Measurements from ENCODE around the gene OXCT2.
"Not testable (repeated sequence)": the region's sequence is repeated elsewhere in the genome, so short reads cannot be mapped to it uniquely, and the experiment has no call there.

OXCT2 gene

GRCh38 chr1:39786303-39787107 is 15.4 kb upstream of the OXCT2 start:
- H3K9ac ChIP-seq (ENCODE audit: low read depth, low read length); H3K9me3 ChIP-seq (ENCODE audit: control insufficient read depth, insufficient read depth, low read length); H3K4me3 ChIP-seq (ENCODE audit: low read depth, low read length); H3K4me1 ChIP-seq (ENCODE audit: control insufficient read depth, insufficient read depth, low read length); H3K27ac ChIP-seq (ENCODE audit: low read depth, low read length); H3K36me3 ChIP-seq (ENCODE audit: control insufficient read depth, insufficient read depth, low read length): not testable (repeated sequence)
- peaks cover 75% of the 10 kb centered on the region for H3K27me3 ChIP-seq (ENCODE audit: control insufficient read depth, insufficient read depth, low read length)

DNA sequence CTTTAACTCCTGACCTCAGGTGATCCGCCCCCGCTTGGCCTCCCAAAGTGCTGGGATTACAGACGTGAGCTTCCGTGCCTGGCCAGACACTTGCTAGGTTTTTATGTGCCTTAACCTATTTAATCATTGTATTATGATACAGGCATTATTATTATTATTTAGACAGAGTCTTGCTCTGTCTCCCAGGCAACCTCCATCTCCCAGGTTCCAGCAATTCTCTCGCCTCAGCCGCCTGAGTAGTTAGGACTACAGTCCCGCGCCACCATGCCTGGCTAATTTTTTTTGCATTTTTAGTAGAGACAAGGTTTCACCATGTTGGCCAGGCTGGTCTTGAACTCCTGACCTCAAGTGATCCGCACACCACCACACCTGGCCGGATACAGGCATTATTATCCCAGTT is 11.5 kb upstream of the OXCT2 start:
- peaks cover 50% of the 10 kb centered on the region for H3K27me3 ChIP-seq (ENCODE audit: control insufficient read depth, insufficient read depth, low read length)
- H3K9me3 ChIP-seq (ENCODE audit: control insufficient read depth, insufficient read depth, low read length); H3K9ac ChIP-seq (ENCODE audit: low read depth, low read length); H3K27ac ChIP-seq (ENCODE audit: low read depth, low read length); H3K4me3 ChIP-seq (ENCODE audit: low read depth, low read length); H3K36me3 ChIP-seq (ENCODE audit: control insufficient read depth, insufficient read depth, low read length); H3K4me1 ChIP-seq (ENCODE audit: control insufficient read depth, insufficient read depth, low read length): not testable (repeated sequence)

- Histone ChIP-seq H3K4me3 (ENCODE audit: low read depth, low read length) (no peak overlapping the region), H3K9me3 (ENCODE audit: control insufficient read depth, insufficient read depth, low read length) (no peaks in the 10 kb centered on the region), H3K9ac (ENCODE audit: low read depth, low read length) (no peak overlapping the region), H3K27ac (ENCODE audit: low read depth, low read length) (no peak overlapping the region), H3K27me3 (ENCODE audit: control insufficient read depth, insufficient read depth, low read length) (peaks cover 44% of the 10 kb centered on the region), H3K36me3 (ENCODE audit: control insufficient read depth, insufficient read depth, low read length) (no peaks in the 10 kb centered on the region), H3K4me1 (ENCODE audit: control insufficient read depth, insufficient read depth, low read length) (no peaks in the 10 kb centered on the region)
Measured at GRCh38 chr1:39782103-39782502, 11.0 kb upstream of the OXCT2 start.

- Histone ChIP-seq H3K27ac (ENCODE audit: low read depth, low read length) (no peak overlapping the region), H3K4me3 (ENCODE audit: low read depth, low read length) (no peak overlapping the region), H3K9ac (ENCODE audit: low read depth, low read length) (no peak overlapping the region), H3K9me3 (ENCODE audit: control insufficient read depth, insufficient read depth, low read length) (no peaks in the 10 kb centered on the region), H3K36me3 (ENCODE audit: control insufficient read depth, insufficient read depth, low read length) (no peaks in the 10 kb centered on the region), H3K4me1 (ENCODE audit: control insufficient read depth, insufficient read depth, low read length) (no peaks in the 10 kb centered on the region), H3K27me3 (ENCODE audit: control insufficient read depth, insufficient read depth, low read length) (peaks cover 39% of the 10 kb centered on the region)
Measured at GRCh38 chr1:39781349-39781715, 10.2 kb upstream of the OXCT2 start.

GRCh38 chr1:39779821-39780220 is 8.7 kb upstream of the OXCT2 start:
- peaks cover 28% of the 10 kb centered on the region for H3K27me3 ChIP-seq (ENCODE audit: control insufficient read depth, insufficient read depth, low read length)
- H3K36me3 ChIP-seq (ENCODE audit: control insufficient read depth, insufficient read depth, low read length): no peaks in the 10 kb centered on the region
- no peak overlapping the region for H3K27ac ChIP-seq (ENCODE audit: low read depth, low read length)
- H3K4me1 ChIP-seq (ENCODE audit: control insufficient read depth, insufficient read depth, low read length): no peaks in the 10 kb centered on the region
- no peaks in the 10 kb centered on the region for H3K9me3 ChIP-seq (ENCODE audit: control insufficient read depth, insufficient read depth, low read length)
- H3K4me3 ChIP-seq (ENCODE audit: low read depth, low read length): no peak overlapping the region
- H3K9ac ChIP-seq (ENCODE audit: low read depth, low read length): no peak overlapping the region

DNA sequence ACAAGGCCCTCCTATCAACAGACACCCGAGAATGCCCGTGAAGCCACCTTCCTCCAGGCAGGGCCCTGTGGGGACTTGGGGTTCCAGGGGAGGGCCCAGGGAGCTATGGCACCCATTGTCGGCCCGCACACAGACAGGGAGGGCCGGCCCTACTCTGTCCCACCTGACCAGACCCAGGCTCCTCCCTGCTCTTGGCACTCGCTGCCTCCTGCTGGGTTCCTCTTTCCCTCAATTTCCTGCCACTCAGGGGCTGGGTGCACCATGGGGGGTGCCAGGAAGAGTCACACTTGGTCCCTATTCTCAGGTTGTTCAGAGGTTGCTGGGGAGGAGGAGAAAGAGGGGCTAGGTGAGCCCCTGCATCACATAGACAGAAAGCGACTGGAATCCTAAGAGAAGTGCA is 8.0 kb upstream of the OXCT2 start:
- H3K9ac ChIP-seq (ENCODE audit: low read depth, low read length): no peak overlapping the region
- peaks cover 28% of the 10 kb centered on the region for H3K27me3 ChIP-seq (ENCODE audit: control insufficient read depth, insufficient read depth, low read length)
- H3K36me3 ChIP-seq (ENCODE audit: control insufficient read depth, insufficient read depth, low read length): no peaks in the 10 kb centered on the region
- no peaks in the 10 kb centered on the region for H3K4me1 ChIP-seq (ENCODE audit: control insufficient read depth, insufficient read depth, low read length)
- H3K27ac ChIP-seq (ENCODE audit: low read depth, low read length): no peak overlapping the region
- no peaks in the 10 kb centered on the region for H3K9me3 ChIP-seq (ENCODE audit: control insufficient read depth, insufficient read depth, low read length)
- no peak overlapping the region for H3K4me3 ChIP-seq (ENCODE audit: low read depth, low read length)

GRCh38 chr1:39778463-39779099 is 7.4 kb upstream of the OXCT2 start:
- not testable (repeated sequence) for H3K9me3 ChIP-seq (ENCODE audit: control insufficient read depth, insufficient read depth, low read length); H3K9ac ChIP-seq (ENCODE audit: low read depth, low read length); H3K4me3 ChIP-seq (ENCODE audit: low read depth, low read length); H3K27ac ChIP-seq (ENCODE audit: low read depth, low read length); H3K4me1 ChIP-seq (ENCODE audit: control insufficient read depth, insufficient read depth, low read length); H3K36me3 ChIP-seq (ENCODE audit: control insufficient read depth, insufficient read depth, low read length)
- H3K27me3 ChIP-seq (ENCODE audit: control insufficient read depth, insufficient read depth, low read length): peaks cover 24% of the 10 kb centered on the region

GRCh38 chr1:39777896-39778295 is 6.7 kb upstream of the OXCT2 start:
- peaks cover 18% of the 10 kb centered on the region; the same call in 1 of the 2 replicates for H3K27me3 ChIP-seq (ENCODE audit: control insufficient read depth, insufficient read depth, low read length)
- H3K4me1 ChIP-seq (ENCODE audit: control insufficient read depth, insufficient read depth, low read length); H3K9ac ChIP-seq (ENCODE audit: low read depth, low read length); H3K4me3 ChIP-seq (ENCODE audit: low read depth, low read length); H3K9me3 ChIP-seq (ENCODE audit: control insufficient read depth, insufficient read depth, low read length); H3K27ac ChIP-seq (ENCODE audit: low read depth, low read length); H3K36me3 ChIP-seq (ENCODE audit: control insufficient read depth, insufficient read depth, low read length): not testable (repeated sequence)

DNA sequence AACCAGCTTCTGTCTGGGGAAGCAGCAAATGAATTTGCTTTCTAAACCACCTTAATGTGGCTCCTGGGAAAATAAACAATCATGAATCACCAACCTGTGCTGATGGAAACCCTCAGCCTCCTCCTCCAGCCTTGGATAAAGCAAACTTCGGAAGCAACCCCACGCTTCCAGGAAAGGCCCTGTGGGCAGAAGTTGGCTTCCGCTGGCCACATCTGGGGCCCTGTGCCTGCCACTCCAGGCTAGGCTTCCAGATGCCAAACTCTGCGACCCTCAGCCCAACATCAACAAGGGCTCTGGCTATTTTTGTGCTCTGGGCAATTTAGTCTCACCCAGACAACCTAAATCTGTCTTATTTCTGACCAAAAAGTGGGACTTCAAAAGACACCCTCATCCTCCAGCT is 6.2 kb upstream of the OXCT2 start:
- H3K36me3 ChIP-seq (ENCODE audit: control insufficient read depth, insufficient read depth, low read length): no peaks in the 10 kb centered on the region
- H3K4me1 ChIP-seq (ENCODE audit: control insufficient read depth, insufficient read depth, low read length): no peaks in the 10 kb centered on the region
- H3K27ac ChIP-seq (ENCODE audit: low read depth, low read length): no peak overlapping the region
- H3K27me3 ChIP-seq (ENCODE audit: control insufficient read depth, insufficient read depth, low read length): peaks cover 16% of the 10 kb centered on the region; the same call in 1 of the 2 replicates
- H3K9ac ChIP-seq (ENCODE audit: low read depth, low read length): no peak overlapping the region
- H3K9me3 ChIP-seq (ENCODE audit: control insufficient read depth, insufficient read depth, low read length): no peaks in the 10 kb centered on the region
- no peak overlapping the region for H3K4me3 ChIP-seq (ENCODE audit: low read depth, low read length)

- Histone ChIP-seq H3K9ac (ENCODE audit: low read depth, low read length) (no peak overlapping the region), H3K36me3 (ENCODE audit: control insufficient read depth, insufficient read depth, low read length) (no peaks in the 10 kb centered on the region), H3K4me3 (ENCODE audit: low read depth, low read length) (no peak overlapping the region), H3K27ac (ENCODE audit: low read depth, low read length) (no peak overlapping the region), H3K9me3 (ENCODE audit: control insufficient read depth, insufficient read depth, low read length) (no peaks in the 10 kb centered on the region), H3K4me1 (ENCODE audit: control insufficient read depth, insufficient read depth, low read length) (no peaks in the 10 kb centered on the region), H3K27me3 (ENCODE audit: control insufficient read depth, insufficient read depth, low read length) (peaks cover 16% of the 10 kb centered on the region; the same call in 1 of the 2 replicates)
Measured at GRCh38 chr1:39776886-39777285, 5.7 kb upstream of the OXCT2 start.

DNA sequence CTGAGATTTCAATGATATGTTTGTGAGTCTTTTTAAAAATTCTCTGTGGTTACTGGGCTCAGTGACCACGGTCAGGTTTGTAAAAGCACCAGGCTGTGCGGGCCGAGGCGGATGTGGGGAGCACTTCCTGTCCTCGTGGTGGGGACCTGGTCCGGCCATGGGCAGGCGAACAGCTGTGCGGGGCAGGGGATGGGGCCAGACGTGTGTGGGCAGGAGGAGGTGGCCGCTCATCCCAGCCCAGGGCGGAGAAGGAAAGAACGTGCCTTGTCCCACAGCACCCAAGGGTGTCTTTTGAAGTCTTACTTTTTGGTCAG is 5.2 kb upstream of the OXCT2 start:
- H3K27ac ChIP-seq (ENCODE audit: low read depth, low read length): no peak overlapping the region
- no peak overlapping the region for H3K4me3 ChIP-seq (ENCODE audit: low read depth, low read length)
- H3K27me3 ChIP-seq (ENCODE audit: control insufficient read depth, insufficient read depth, low read length): peaks cover 19% of the 10 kb centered on the region; the same call in 1 of the 2 replicates
- no peak overlapping the region for H3K9ac ChIP-seq (ENCODE audit: low read depth, low read length)
- H3K36me3 ChIP-seq (ENCODE audit: control insufficient read depth, insufficient read depth, low read length): no peaks in the 10 kb centered on the region
- H3K9me3 ChIP-seq (ENCODE audit: control insufficient read depth, insufficient read depth, low read length): no peaks in the 10 kb centered on the region
- H3K4me1 ChIP-seq (ENCODE audit: control insufficient read depth, insufficient read depth, low read length): no peaks in the 10 kb centered on the region

All from HUES48 (cell line).